Erythroblast (primary cell): ENCODE data around the gene DARS1.

Source experiments
- GATA1 ChIP-seq: IDR thresholded peaks from 2 replicates; pipeline ENCODE4 v1.6.1; 2011; ENCODE audit warnings: low read depth, mild to moderate bottlenecking, control low read depth, low read length, moderate library complexity
- POLR2A ChIP-seq: IDR thresholded peaks from 2 replicates; pipeline ENCODE4 v1.6.1; 2011; ENCODE audit warnings: mild to moderate bottlenecking, low read length

GRCh38 chr2:136013955-136014354, 28.5 kb upstream of the DARS1 start:
- TF ChIP-seq POLR2A (no peak), GATA1 (no peak)
